DND-41 (cell line): ENCODE data around the gene SAPCD2.

ENCODE experiments used
- ATAC-seq: fragments of 200-7000 bp; cut with Tn5 transposase; 3 replicates; pipeline ENCODE4 v1.9.1; 2021; ENCODE audit warnings: low read depth; ENCODE audit not compliant: insufficient read depth
- DNase-seq: peaks from one replicate; pipeline ENCODE4 v3.0.0-alpha.2; 2020
- H2AFZ ChIP-seq: 2 replicates; pipeline ENCODE4 v1.6.0; 2012; ENCODE audit warnings: low read depth, low read length
- H3K27ac ChIP-seq: 2 replicates; pipeline ENCODE4 v1.5.1; 2012; ENCODE audit warnings: low read length, inconsistent platforms
- H3K27me3 ChIP-seq: fragments of 200-600 bp; sonication (generic); 2 replicates; pipeline ENCODE4 v1.6.0; 2012; ENCODE audit warnings: low read length, mild to moderate bottlenecking, inconsistent platforms; ENCODE audit not compliant: insufficient read depth, poor library complexity
- H3K36me3 ChIP-seq: 2 replicates; pipeline ENCODE4 v1.5.1; 2012; ENCODE audit warnings: low read length, inconsistent platforms; ENCODE audit not compliant: insufficient read depth
- H3K4me1 ChIP-seq: 2 replicates; pipeline ENCODE4 v1.5.1; 2012; ENCODE audit warnings: mild to moderate bottlenecking, low read length; ENCODE audit not compliant: insufficient read depth
- H3K4me2 ChIP-seq: 2 replicates; pipeline ENCODE4 v1.6.0; 2012; ENCODE audit warnings: mild to moderate bottlenecking, moderate library complexity, low read length, inconsistent platforms; ENCODE audit not compliant: insufficient read depth
- H3K4me3 ChIP-seq, 2 experiments: fragments of 200-600 bp in 1 of 2; shearing (Covaris generic) in 1 of 2; 2 replicates each; pipeline ENCODE4 v1.5.1; 2012 to 2016; ENCODE audit warnings: inconsistent platforms in 2 of 2, low read length in 2 of 2, mild to moderate bottlenecking in 2 of 2, low read depth in 1 of 2, moderate library complexity in 1 of 2
- H3K79me2 ChIP-seq: 2 replicates; pipeline ENCODE4 v1.6.0; 2012; ENCODE audit warnings: low read length, inconsistent platforms; ENCODE audit not compliant: insufficient read depth
- H3K9ac ChIP-seq: 2 replicates; pipeline ENCODE4 v1.6.0; 2012; ENCODE audit warnings: low read depth, mild to moderate bottlenecking, inconsistent platforms, low read length, moderate library complexity
- H3K9me3 ChIP-seq: 2 replicates; pipeline ENCODE4 v1.5.1; 2012; ENCODE audit warnings: low read length, moderate library complexity, mild to moderate bottlenecking, inconsistent platforms; ENCODE audit not compliant: insufficient read depth, severe bottlenecking
- H4K20me1 ChIP-seq: 2 replicates; pipeline ENCODE4 v1.6.0; 2012; ENCODE audit warnings: low read length; ENCODE audit not compliant: insufficient read depth
- CTCF ChIP-seq: IDR thresholded peaks from 2 replicates; pipeline ENCODE4 v1.5.1; 2012; ENCODE audit warnings: borderline replicate concordance, low read length, moderate library complexity, mild to moderate bottlenecking; ENCODE audit not compliant: poor library complexity, severe bottlenecking; ENCODE audit errors: extremely low read depth
- EZH2 ChIP-seq: IDR thresholded peaks from 3 replicates; pipeline ENCODE4 v1.6.1; 2012; ENCODE audit warnings: borderline replicate concordance, low read depth, mild to moderate bottlenecking, moderate library complexity, low read length, inconsistent platforms; ENCODE audit not compliant: severe bottlenecking

Gene SAPCD2

GRCh38 chr9:137074657-137075274 is 4.4 kb upstream of the SAPCD2 start:
- Histone ChIP-seq H3K4me1 (peaks cover 14% of the 10 kb centered on the region), H3K36me3 (no peaks in the 10 kb centered on the region), H3K79me2 (peaks cover 3% of the 10 kb centered on the region; the same call in 1 of the 2 replicates), H3K27ac (no peak overlapping the region), H3K4me2 (no peak overlapping the region), H3K4me3 (no peak overlapping the region), H4K20me1 (no peaks in the 10 kb centered on the region), H3K9ac (no peak overlapping the region), H3K9me3 (no peaks in the 10 kb centered on the region), H3K27me3 (no peaks in the 10 kb centered on the region), H2AFZ (no peak overlapping the region)
- TF ChIP-seq EZH2 = no peak
- TF ChIP-seq CTCF = no peak
- DNase-seq = no peak
- no peak for ATAC-seq

- peaks cover 11% of the 10 kb centered on the region for H3K79me2 ChIP-seq
- H3K9ac ChIP-seq = no peak overlapping the region
- H4K20me1 ChIP-seq = peaks cover 8% of the 10 kb centered on the region
- no peak overlapping the region for H3K4me3 ChIP-seq
- no peaks in the 10 kb centered on the region for H3K27me3 ChIP-seq
- H3K4me1 ChIP-seq = peaks cover 22% of the 10 kb centered on the region
- no peak overlapping the region for H2AFZ ChIP-seq
- TF ChIP-seq EZH2 (no peak), CTCF (no peak)
- H3K4me2 ChIP-seq = no peak overlapping the region
- no peak overlapping the region for H3K27ac ChIP-seq
- H3K9me3 ChIP-seq = no peaks in the 10 kb centered on the region
- H3K36me3 ChIP-seq = no peaks in the 10 kb centered on the region
- ATAC-seq (no peak), DNase-seq (no peak)
Observed at GRCh38 chr9:137073992-137074399, 3.6 kb upstream of the SAPCD2 start.

- peak overlapping the region; percentile 9 to 76; a peak in 3 of 4 replicates for H3K4me3 ChIP-seq
- H3K9me3 ChIP-seq = no peaks in the 10 kb centered on the region
- DNase-seq = no peak
- peaks cover 16% of the 10 kb centered on the region for H3K79me2 ChIP-seq
- H3K36me3 ChIP-seq = peaks cover 4% of the 10 kb centered on the region; the same call in 1 of the 2 replicates
- H3K27ac ChIP-seq = peak overlapping the region; percentile 32
- peaks cover 37% of the 10 kb centered on the region for H3K4me1 ChIP-seq
- H3K9ac ChIP-seq = peak overlapping the region; percentile 60
- peak overlapping the region; percentile 97 for H3K4me2 ChIP-seq
- no peaks in the 10 kb centered on the region for H3K27me3 ChIP-seq
- H4K20me1 ChIP-seq = peaks cover 26% of the 10 kb centered on the region
- no peak for ATAC-seq
- no peak for TF ChIP-seq CTCF
- no peak for TF ChIP-seq EZH2
- peak overlapping the region; percentile 62; the same call in 1 of the 2 replicates for H2AFZ ChIP-seq
Observed at GRCh38 chr9:137071282-137071681, 925 bp upstream of the SAPCD2 start.
